ENCODE measurements around the gene RHBDF2.

The RHBDF2 gene

DNA sequence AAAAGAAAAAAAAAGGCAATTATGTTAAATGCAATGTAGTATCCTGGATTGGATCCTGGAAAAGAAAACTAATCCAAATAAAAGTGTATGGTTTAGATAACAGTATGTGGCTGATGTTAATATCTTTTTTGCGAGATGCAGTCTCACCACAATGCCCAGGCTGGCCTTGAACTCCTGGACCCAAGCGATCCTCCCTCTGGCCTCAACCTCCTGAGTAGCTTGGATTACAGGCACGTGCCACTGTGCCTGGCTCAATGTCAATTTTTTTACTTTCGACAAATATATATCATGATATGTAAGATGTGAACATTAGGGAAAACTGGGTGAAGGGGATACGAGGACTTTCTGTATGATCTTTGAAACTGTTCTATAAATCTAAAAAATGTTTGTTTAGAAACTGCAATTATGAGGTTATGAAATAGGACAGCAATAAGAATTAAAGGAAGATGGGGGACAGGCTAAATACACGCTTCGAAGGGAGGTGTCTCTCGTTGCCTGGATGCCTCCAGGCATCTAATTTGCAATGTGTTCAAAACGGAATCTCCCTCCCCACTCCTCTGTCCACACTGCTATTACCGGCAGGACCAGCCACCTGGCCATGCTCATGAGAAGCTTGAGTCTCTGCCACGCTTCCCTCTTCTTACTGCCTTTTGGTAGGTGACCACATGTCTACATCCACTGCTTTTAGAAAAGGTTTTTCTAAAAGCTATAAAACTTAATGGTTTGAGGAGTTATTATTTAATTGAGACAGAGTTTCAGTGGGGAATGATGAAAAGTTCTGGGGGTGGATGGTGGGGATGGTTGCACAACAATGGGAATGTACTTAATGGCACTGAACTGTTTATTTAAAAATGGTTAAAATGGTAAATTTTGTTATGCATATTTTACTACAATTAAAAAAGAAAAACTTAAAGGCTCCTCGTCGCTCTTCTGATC lies 63.5 kb downstream of the RHBDF2 start:
- DNase-seq (ENCODE audit: low spot score), result no peak

GRCh38 chr17:76435751-76436150 lies 65.5 kb downstream of the RHBDF2 start:
- no peak for DNase-seq (ENCODE audit: low spot score)

GRCh38 chr17:76434870-76435269 lies 66.4 kb downstream of the RHBDF2 start:
- DNase-seq (ENCODE audit: low spot score), result no peak

DNA sequence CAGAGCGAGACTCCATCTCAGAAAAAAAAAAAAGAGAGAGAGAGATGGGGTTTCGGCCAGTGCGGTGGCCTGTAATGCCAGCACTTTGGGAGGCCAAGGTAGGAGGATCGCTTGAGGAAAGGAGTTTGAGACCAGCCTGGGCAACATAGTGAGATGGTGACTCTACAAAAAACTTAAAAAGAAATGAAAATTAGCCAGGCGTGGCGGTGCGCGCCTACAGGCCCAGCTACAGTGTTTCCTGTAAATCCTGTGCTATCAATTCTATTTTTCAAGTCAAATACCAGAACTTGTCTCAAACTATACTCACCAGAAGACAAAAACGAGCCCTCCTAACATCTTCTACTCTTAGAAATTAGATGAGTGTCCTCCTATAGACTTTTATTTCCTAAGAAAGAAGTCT lies 67.5 kb downstream of the RHBDF2 start:
- DNase-seq (ENCODE audit: low spot score), result no peak

GRCh38 chr17:76432712-76433336 lies 68.4 kb downstream of the RHBDF2 start:
- DNase-seq (ENCODE audit: low spot score), result no peak

DNA sequence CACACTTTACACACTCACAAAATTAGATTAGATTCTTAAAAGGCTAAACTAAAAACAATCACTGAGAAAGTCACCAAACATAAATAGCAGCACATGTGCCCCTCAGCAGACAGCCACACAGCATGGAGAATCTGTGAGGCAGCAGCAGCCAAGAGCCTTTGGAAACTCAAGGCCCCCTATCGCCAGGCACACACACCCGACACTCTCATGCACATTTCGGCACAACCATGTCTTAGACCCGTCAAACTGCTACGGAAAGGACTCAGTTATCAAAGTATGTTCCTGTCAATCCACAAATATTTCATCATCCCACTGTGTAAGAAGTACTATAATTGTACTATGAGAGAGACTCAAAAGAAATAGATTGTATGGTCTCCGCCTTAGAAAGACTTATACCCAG lies 69.2 kb downstream of the RHBDF2 start:
- no peak for DNase-seq (ENCODE audit: low spot score)

DNA sequence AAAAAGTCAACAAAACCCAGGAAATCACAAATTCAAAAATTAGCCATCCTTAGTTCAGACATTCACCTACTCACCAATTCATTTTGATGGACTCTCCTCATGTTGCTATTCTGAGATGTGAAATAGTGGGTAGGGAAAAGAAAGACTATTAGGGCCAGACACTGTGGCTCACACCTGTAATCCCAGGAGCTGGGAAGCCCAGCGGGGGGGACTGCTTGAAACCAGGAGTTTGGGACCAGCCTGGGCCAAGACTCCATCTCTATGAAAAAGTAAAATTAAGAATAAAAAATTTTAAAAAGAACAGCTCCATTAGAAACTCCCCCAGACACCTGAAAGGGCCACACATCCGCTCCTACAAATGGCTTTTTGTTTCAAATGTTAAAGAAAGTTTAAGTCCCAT lies 69.7 kb downstream of the RHBDF2 start:
- no peak for DNase-seq (ENCODE audit: low spot score)

GRCh38 chr17:76428511-76428910 lies 72.7 kb downstream of the RHBDF2 start:
- no peak for DNase-seq (ENCODE audit: low spot score)

GRCh38 chr17:76427501-76428231 lies 73.6 kb downstream of the RHBDF2 start:
- DNase-seq (ENCODE audit: low spot score), result peak; percentile 24

- DNase-seq (ENCODE audit: low spot score), result no peak
Measured at GRCh38 chr17:76426853-76427252, 74.4 kb downstream of the RHBDF2 start.

- DNase-seq (ENCODE audit: low spot score), result no peak
Measured at GRCh38 chr17:76422860-76423259, 78.4 kb downstream of the RHBDF2 start.

- DNase-seq (ENCODE audit: low spot score), result no peak
Measured at GRCh38 chr17:76422406-76422805, 78.8 kb downstream of the RHBDF2 start.

DNA sequence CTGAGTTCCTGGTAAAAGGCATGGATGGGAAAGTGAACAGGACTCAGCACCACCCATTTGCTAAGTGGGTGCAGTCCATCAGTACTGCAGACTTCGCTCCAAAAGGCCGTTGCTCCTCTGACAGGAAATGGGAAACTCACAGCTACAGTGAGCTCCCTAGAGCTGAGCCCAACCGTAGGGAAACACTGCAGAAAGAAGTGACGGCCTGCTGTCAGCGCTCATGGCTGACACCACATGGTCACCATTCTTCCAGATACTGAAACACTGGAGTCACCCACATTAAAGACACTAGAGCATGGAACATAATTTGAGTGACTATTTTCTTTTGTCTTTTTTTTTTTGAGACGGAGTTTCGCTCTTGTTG lies 80.2 kb downstream of the RHBDF2 start:
- no peak for DNase-seq (ENCODE audit: low spot score)
